Measurements from ENCODE around the gene CEP131.

Gene CEP131

GRCh38 chr17:81199482-81199830, 23.3 kb downstream of the CEP131 start:
- no peak for DNase-seq (ENCODE audit: low read depth)

- no peak for DNase-seq (ENCODE audit: low read depth)
Observed at GRCh38 chr17:81198826-81199481, 23.8 kb downstream of the CEP131 start.

GRCh38 chr17:81197831-81198490, 24.8 kb downstream of the CEP131 start:
- no peak for DNase-seq (ENCODE audit: low read depth)

GRCh38 chr17:81197409-81197795, 25.4 kb downstream of the CEP131 start:
- no peak for DNase-seq (ENCODE audit: low read depth)

- no peak for DNase-seq (ENCODE audit: low read depth)
Observed at GRCh38 chr17:81196505-81197408, 26.0 kb downstream of the CEP131 start.

GRCh38 chr17:81195941-81196495, 26.7 kb downstream of the CEP131 start:
- DNase-seq (ENCODE audit: low read depth): no peak

GRCh38 chr17:81194941-81195901, 27.5 kb downstream of the CEP131 start:
- no peak for DNase-seq (ENCODE audit: low read depth)

- no peak for DNase-seq (ENCODE audit: low read depth)
Observed at GRCh38 chr17:81194225-81194760, 28.5 kb downstream of the CEP131 start.

GRCh38 chr17:81193470-81194224, 29.1 kb downstream of the CEP131 start:
- DNase-seq (ENCODE audit: low read depth): no peak

- DNase-seq (ENCODE audit: low read depth): no peak
Observed at GRCh38 chr17:81193051-81193410, 29.7 kb downstream of the CEP131 start.

- no peak for DNase-seq (ENCODE audit: low read depth)
Observed at GRCh38 chr17:81192386-81193050, 30.2 kb downstream of the CEP131 start.

- DNase-seq (ENCODE audit: low read depth): no peak
Observed at GRCh38 chr17:81191646-81192045, 31.1 kb downstream of the CEP131 start.

GRCh38 chr17:81191116-81191515, 31.6 kb downstream of the CEP131 start:
- DNase-seq (ENCODE audit: low read depth): no peak

GRCh38 chr17:81190591-81190990, 32.2 kb downstream of the CEP131 start:
- DNase-seq (ENCODE audit: low read depth): no peak

- no peak for DNase-seq (ENCODE audit: low read depth)
Observed at GRCh38 chr17:81189670-81190530, 32.9 kb downstream of the CEP131 start.

- DNase-seq (ENCODE audit: low read depth): no peak
Observed at GRCh38 chr17:81189016-81189415, 33.7 kb downstream of the CEP131 start.

GRCh38 chr17:81188491-81188840, 34.3 kb downstream of the CEP131 start:
- DNase-seq (ENCODE audit: low read depth): no peak

GRCh38 chr17:81187586-81188490, 34.9 kb downstream of the CEP131 start:
- no peak for DNase-seq (ENCODE audit: low read depth)
